ENCODE results near the gene CCDC159.
"Not testable (repeated sequence)": the region's sequence is repeated elsewhere in the genome, so short reads cannot be mapped to it uniquely, and the experiment has no call there.

CCDC159 gene, protein sequence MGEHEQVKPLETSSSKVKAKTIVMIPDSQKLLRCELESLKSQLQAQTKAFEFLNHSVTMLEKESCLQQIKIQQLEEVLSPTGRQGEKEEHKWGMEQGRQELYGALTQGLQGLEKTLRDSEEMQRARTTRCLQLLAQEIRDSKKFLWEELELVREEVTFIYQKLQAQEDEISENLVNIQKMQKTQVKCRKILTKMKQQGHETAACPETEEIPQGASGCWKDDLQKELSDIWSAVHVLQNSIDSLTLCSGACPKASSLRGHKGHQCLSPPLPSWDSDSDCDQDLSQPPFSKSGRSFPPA

GRCh38 chr19:11346104-11346940 lies at the start of gene CCDC159, which contains the start of gene TMEM205:
CCDC159 (plus strand) TSS chr19:11346519; CDS start chr19:11346607, 88 bp downstream.
TMEM205 (minus strand) TSS chr19:11346268; CDS start chr19:11345619, 649 bp downstream.
- peak; percentile 96 for DNase-seq

DNA sequence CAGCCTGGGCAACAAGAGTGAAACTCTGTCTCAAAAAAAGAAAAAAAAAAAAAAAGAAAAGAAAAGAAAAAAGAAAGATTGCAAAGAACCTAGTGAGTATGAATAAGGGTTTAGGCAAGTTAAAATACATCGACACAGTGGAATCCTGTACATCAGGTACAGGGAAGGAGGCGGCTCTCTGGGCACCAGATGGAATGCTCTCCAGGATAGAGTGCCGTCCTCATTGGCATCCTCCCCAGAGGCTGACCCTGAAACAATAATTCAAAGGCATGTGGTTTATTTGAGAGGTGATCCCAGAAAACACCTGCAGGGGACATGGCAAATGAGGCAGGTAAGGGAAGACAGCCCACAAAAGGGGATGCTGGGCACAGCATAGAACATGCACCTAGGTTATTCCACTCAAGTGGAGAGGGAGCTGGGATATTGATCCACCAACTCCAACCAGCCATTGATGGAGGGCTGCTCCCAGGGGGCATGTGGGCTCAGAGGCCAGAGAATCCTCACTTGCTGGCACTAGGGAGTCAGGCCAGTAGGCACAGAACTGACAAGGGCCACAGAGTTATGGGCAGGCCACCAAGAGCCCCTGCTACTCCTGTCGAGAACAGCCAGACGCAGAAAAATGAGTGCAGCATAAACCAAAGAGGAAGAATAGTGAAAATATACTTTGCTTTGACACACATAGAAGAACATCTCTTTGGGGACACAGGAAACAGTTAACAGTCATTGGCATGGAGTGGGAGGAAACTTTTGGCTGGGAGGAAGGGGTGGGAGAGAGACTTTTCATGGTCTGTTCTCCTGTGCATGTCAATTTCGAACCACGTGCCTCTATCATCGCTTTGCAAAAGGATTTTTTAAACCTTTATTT lies 46.1 kb upstream of the CCDC159 start:
- no peak for DNase-seq

- no peak for DNase-seq
Measured at GRCh38 chr19:11300811-11301120, 45.6 kb upstream of the CCDC159 start.

DNA sequence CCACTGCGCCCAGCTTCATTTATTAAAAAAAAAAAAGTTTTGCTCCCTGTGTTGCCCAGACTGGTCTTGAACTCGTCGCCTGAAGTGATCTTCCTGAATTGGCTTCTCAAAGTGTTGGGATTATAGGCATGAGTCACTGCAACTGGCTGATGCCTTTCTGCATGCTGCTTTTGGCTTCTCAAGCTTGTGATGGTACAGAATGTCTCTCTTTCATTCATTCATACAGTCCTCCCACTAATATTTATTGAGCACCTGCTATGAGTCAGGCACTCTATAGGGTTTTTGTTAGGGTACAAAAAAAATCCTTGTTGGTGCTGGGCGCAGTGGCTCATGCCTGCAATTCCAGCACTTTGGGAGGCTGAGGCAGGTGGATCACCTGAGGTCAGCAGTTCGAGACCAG lies 41.4 kb upstream of the CCDC159 start:
- no peak for DNase-seq

DNA sequence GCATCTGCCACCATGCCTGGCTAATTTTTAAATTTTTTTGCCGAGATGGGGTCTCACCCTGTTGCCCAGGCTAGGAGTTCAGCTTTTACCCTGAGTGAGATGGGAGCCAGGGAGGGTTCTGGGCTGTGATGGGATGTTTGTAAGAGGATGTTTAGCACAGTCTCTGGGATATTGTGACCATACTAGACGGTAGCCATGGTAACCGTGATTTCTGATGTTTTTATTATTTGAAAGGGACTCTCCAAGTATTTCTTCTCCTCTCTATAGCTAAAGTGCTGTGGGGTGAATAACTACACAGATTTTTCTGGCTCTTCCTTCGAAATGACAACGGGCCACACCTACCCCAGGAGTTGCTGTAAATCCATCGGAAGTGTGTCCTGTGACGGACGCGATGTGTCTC lies 40.0 kb upstream of the CCDC159 start:
- DNase-seq: no peak

DNA sequence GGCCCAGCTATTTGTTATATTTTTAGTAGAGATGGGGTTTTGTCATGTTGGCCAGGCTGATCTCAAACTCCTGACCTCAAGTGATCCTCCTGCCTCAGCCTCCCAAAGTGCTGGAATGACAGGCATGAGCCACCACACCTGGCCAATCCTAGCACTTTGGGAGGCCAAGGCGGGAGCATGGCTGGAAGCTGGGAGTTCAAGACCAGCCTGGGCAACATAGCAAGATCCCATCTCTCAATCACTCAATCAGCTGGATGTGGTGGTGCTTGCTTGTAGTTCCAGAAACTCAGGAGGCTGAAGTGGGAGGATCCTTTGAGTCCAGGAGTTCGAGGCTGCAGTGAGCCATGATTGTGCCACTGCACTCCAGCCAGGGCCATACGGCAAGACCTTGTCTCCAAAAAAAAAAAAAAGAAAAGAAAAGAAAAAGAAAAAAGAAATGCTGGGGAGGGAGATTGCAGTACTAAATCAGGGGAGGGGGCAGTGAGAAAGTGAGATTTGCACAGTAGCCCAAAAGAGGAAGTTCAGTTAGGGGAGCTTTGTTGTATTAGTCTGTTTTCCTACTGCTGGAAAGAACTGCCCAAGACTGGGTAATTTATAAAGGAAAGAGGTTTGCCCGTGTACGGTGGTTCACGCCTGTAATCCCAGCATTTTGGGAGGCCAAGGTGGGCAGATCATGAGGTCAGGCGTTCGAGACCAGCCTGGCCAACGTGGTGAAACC lies 25.9 kb upstream of the CCDC159 start:
- not testable (repeated sequence) for DNase-seq

- no peak for DNase-seq
Measured at GRCh38 chr19:11321191-11322126, 24.9 kb upstream of the CCDC159 start.

GRCh38 chr19:11322269-11323024 lies 23.9 kb upstream of the CCDC159 start:
- no peak for DNase-seq

GRCh38 chr19:11323601-11324078 lies 22.7 kb upstream of the CCDC159 start:
- DNase-seq: no peak

GRCh38 chr19:11324079-11324661 lies 22.1 kb upstream of the CCDC159 start:
- peak; percentile 67 for DNase-seq

GRCh38 chr19:11324748-11325389 lies 21.4 kb upstream of the CCDC159 start:
- no peak for DNase-seq

- no peak for DNase-seq
Measured at GRCh38 chr19:11325544-11325943, 20.8 kb upstream of the CCDC159 start.

DNA sequence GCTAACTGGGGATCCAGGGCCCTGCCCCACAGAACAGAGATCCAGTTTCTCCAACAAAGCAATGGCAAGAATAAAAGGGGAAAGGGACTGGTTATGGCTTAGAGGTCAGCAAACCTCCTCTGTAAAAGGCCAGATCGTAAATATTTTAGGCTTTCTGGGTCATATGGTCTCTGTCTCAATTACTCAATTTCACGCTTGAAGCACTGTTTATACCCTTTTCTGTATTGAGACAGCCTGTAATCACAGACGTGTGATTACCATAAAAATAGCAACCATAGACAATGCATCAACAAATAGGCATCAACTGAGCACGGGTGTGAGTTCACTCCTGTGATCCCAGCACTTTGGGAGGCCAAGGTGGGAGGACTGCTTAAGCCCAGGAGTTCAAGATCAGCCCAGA lies 16.2 kb upstream of the CCDC159 start:
- no peak for DNase-seq

GRCh38 chr19:11331502-11331901 lies 14.8 kb upstream of the CCDC159 start:
- no peak for DNase-seq

- DNase-seq: no peak
Measured at GRCh38 chr19:11332822-11333221, 13.5 kb upstream of the CCDC159 start.

- not testable (repeated sequence) for DNase-seq
Measured at GRCh38 chr19:11333838-11334237, 12.5 kb upstream of the CCDC159 start.

DNA sequence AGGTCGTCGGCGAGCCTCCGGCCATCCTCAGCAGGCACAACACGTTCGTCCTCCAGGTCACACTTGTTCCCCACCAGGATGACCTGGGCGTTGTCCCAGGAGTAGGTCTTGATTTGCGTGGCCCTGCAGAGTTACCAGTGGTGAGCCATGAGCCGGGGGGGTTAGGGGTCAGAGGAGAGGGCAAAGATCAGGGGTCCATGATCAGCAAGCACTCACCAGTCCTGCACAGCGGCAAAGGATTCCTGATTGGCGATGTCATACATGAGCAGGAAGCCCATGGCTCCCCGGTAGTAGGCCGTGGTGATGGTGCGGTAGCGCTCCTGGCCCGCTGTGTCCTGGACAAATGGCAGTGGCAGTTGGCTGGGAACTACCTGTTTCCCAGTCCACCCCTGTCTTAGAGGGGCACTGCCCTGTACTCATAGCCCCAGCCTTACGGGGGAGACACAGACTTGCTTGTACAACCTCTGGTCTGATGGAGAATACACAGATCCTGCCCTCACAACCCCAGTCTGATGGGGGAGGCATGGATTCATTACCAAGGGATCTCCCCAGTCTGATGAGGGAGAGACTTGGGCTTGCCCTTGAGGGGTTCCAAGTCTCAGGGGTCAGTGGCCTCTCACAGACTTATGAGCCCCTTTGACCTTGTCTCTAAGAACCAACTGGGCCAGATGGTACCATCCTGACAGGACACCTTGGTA lies 10.7 kb upstream of the CCDC159 start:
- no peak for DNase-seq

GRCh38 chr19:11337080-11337479 lies 9.2 kb upstream of the CCDC159 start:
- no peak for DNase-seq

- no peak for DNase-seq
Measured at GRCh38 chr19:11338121-11338520, 8.2 kb upstream of the CCDC159 start.

All from kidney glomerular epithelial cell (primary cell).